HG03575 (cell line): ENCODE measurements around the gene MXD3.
"Not testable (repeated sequence)": the region's sequence is repeated elsewhere in the genome, so short reads cannot be mapped to it uniquely, and the experiment has no call there.

Experiments
- ATAC-seq: cut with Tn5 transposase; IDR thresholded peaks from one replicate; pipeline ENCODE4 v1.9.1; 2021; ENCODE audit not compliant: unreplicated experiment, insufficient number of reproducible peaks, low FRiP score; ENCODE audit errors: extremely low read depth

MXD3 gene

DNA sequence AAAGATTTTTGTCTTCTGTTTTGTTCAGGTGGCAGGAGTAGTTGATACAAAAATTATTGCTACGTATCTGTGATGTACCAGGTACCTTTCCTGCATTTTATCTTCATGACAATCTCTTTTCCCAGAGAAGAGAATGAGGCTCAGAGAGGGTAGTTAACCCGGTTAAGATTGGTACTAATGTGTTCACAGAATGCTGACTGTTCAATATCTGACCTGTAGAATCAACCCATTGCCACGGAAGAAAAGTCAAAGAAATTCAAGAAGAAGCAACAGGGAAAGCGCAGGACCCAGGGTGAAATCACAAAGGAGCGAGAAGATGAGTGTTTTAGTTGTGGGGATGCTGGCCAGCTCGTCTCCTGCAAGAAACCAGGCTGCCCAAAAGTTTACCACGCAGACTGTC lies 20.0 kb downstream of the MXD3 start:
- ATAC-seq = no peak

GRCh38 chr5:177290816-177291596 lies 20.7 kb downstream of the MXD3 start:
- no peak for ATAC-seq

GRCh38 chr5:177288191-177288590 lies 23.5 kb downstream of the MXD3 start:
- no peak for ATAC-seq

DNA sequence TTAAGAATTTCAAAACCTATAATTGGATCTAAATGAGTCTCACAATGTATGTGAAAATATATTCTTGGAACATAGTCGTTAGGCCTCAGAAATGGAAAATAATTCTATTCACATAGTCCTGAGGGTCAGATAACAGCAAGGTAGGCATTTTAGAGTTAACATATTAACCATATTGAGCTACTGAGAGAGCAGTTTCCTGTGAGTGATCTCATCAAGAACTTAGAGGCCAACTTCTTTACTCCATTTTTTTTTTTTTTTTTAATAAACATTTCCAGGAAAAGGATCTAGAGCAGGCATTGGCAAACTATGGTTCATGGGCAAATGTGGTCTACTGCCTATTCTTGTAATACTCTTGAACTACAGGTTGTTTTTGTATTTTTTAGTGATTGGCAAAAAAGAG lies 34.8 kb downstream of the MXD3 start:
- no peak for ATAC-seq

DNA sequence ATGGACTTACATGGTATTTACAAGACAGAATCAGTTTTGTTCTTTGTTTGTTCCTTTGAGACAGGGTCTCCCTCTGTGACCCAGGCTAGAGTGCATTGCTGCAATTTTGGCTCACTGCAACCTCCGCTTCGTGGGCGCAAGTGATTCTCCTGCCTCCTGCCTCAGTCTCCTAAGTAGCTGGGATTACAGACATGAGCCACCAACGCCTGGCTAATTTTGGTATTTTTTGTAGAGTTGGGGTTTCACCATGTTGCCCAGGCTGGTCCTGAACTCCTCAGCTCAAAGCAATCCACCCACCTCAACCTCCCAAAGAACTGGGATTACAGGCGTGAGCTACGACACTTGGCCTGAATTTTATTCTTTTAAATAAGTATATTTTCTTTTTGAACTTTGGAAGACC lies 35.8 kb downstream of the MXD3 start:
- ATAC-seq = no peak

- no peak for ATAC-seq
Measured at GRCh38 chr5:177271113-177271512, 40.6 kb downstream of the MXD3 start.

DNA sequence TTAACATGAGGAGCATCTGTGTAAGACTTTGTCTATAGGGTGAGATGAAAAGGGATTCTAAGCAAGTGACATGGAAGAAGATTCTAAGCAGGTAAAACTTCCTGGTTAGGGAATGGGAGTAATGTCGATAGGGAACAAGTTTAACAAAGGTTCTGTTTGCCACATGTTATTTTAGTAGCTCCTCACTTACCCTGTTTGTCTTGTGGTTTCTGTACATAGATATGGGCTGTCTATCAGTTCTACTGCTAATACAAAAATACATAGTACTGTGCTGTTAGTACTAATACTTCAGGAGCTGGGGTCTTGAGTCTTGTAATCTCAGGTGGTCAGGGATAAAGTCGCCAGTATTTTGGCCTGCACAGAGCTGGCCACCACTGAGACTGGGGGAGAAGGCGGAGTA lies 41.0 kb downstream of the MXD3 start:
- no peak for ATAC-seq

- no peak for ATAC-seq
Measured at GRCh38 chr5:177269976-177270375, 41.7 kb downstream of the MXD3 start.

DNA sequence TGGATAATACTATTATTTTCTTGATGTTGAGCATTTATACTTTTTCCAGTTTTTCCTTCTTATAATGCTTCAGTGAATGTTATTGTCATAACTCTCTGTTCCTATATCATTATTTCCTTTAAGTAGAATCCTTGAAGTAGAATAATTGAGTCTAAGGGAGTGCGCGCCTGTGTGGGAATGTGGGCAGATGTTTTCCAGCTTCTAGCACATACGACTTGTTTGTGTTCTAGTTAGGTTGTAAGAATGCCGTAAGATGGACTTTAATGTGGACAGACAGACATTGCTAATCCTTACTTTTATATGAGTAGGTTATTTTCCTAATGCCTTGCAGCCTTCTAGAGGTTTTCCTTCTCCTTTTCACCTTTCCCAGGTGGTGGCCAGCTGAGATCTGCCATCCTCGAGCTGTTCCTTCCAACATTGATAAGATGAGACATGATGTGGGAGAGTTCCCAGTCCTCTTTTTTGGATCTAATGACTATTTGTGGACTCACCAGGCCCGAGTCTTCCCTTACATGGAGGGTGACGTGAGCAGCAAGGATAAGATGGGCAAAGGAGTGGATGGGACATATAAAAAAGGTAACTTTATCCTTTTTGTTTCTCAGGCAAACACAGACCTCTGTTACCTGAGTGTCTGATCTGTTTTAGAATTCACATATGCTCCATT lies 42.3 kb downstream of the MXD3 start:
- no peak for ATAC-seq

DNA sequence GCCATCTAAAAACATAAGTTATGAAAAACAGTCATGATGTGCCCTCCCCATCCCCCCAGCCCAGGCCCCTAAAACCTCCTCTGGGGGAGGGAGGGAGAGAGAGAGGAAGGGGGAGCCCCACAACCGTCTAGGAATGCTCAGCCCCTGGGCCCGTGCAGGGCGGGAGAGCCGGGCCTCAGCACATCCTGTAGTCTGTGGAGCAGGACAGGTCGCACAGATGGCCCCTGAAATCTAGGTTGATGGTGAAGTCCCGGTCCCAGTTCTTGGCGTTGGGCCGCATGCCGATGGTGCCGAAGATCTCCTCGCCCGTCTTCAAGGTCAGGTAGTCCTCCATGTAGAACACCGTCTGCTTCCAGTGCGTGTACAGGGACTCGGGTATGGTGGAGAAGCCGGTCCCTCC lies 46.3 kb downstream of the MXD3 start:
- no peak for ATAC-seq

GRCh38 chr5:177264178-177264577 lies 47.5 kb downstream of the MXD3 start:
- no peak for ATAC-seq

DNA sequence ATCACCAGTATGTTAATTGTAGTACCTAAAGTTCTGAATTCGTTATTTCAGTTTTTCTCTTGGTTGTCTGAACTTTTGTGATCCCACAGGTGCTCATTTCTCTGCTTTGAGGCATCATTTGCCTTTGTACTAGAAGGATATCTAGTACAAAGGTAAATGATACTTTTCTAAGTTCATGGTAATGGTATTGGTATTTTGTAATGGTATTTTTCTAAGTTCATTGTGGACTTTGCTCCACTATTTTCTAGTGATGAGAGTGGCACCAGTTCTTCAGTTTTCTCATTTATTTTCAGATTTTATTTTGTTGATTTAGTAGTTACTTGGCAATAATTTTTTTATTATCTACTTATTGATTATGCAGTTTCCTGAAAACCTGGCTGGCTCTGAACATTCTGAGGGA lies 50.2 kb downstream of the MXD3 start:
- ATAC-seq = no peak

- no peak for ATAC-seq
Measured at GRCh38 chr5:177260961-177261360, 50.7 kb downstream of the MXD3 start.

- not testable (repeated sequence) for ATAC-seq
Measured at GRCh38 chr5:177258711-177259110, 53.0 kb downstream of the MXD3 start.
